GM18517 (cell line): Measurements from ENCODE around the gene RIOX2.

Experiments used
- ATAC-seq: cut with Tn5 transposase; IDR thresholded peaks from one replicate; pipeline ENCODE4 v1.9.1; 2021; ENCODE audit warnings: mild to moderate bottlenecking, moderate library complexity; ENCODE audit not compliant: unreplicated experiment

The RIOX2 gene

GRCh38 chr3:97990624-97991292 is 18.5 kb upstream of the RIOX2 start:
- ATAC-seq = no peak

GRCh38 chr3:97988784-97989568 is 16.7 kb upstream of the RIOX2 start:
- ATAC-seq = no peak

GRCh38 chr3:97987306-97987705 is 15.1 kb upstream of the RIOX2 start:
- no peak for ATAC-seq

- no peak for ATAC-seq
Observed at GRCh38 chr3:97983933-97984491, 11.8 kb upstream of the RIOX2 start.

- ATAC-seq = no peak
Observed at GRCh38 chr3:97981886-97982285, 9.7 kb upstream of the RIOX2 start.

GRCh38 chr3:97979610-97980009 is 7.4 kb upstream of the RIOX2 start:
- no peak for ATAC-seq

GRCh38 chr3:97975466-97975865 is 3.2 kb upstream of the RIOX2 start:
- ATAC-seq = no peak

- no peak for ATAC-seq
Observed at GRCh38 chr3:97974996-97975395, 2.8 kb upstream of the RIOX2 start.

- ATAC-seq = no peak
Observed at GRCh38 chr3:97972976-97973375, 745 bp upstream of the RIOX2 start.

- no peak for ATAC-seq
Observed at GRCh38 chr3:97970956-97971620, 1.1 kb downstream of the RIOX2 start.

GRCh38 chr3:97970156-97970555 is 2.1 kb downstream of the RIOX2 start:
- no peak for ATAC-seq

- ATAC-seq = no peak
Observed at GRCh38 chr3:97969541-97969940, 2.7 kb downstream of the RIOX2 start.

- no peak for ATAC-seq
Observed at GRCh38 chr3:97968376-97968775, 3.9 kb downstream of the RIOX2 start.

- no peak for ATAC-seq
Observed at GRCh38 chr3:97967966-97968365, 4.3 kb downstream of the RIOX2 start.

- ATAC-seq = no peak
Observed at GRCh38 chr3:97960993-97961766, 11.1 kb downstream of the RIOX2 start.

- ATAC-seq = no peak
Observed at GRCh38 chr3:97960551-97960950, 11.7 kb downstream of the RIOX2 start.

GRCh38 chr3:97959872-97960271 is 12.4 kb downstream of the RIOX2 start:
- ATAC-seq = no peak

GRCh38 chr3:97958796-97959195 is 13.4 kb downstream of the RIOX2 start:
- no peak for ATAC-seq

GRCh38 chr3:97958396-97958795 is 13.8 kb downstream of the RIOX2 start:
- ATAC-seq = no peak

- no peak for ATAC-seq
Observed at GRCh38 chr3:97957617-97958311, 14.5 kb downstream of the RIOX2 start.
